Measurements from ENCODE around the gene SPATA24.
"Not testable (repeated sequence)": the region's sequence is repeated elsewhere in the genome, so short reads cannot be mapped to it uniquely, and the experiment has no call there.

Gene SPATA24

DNA sequence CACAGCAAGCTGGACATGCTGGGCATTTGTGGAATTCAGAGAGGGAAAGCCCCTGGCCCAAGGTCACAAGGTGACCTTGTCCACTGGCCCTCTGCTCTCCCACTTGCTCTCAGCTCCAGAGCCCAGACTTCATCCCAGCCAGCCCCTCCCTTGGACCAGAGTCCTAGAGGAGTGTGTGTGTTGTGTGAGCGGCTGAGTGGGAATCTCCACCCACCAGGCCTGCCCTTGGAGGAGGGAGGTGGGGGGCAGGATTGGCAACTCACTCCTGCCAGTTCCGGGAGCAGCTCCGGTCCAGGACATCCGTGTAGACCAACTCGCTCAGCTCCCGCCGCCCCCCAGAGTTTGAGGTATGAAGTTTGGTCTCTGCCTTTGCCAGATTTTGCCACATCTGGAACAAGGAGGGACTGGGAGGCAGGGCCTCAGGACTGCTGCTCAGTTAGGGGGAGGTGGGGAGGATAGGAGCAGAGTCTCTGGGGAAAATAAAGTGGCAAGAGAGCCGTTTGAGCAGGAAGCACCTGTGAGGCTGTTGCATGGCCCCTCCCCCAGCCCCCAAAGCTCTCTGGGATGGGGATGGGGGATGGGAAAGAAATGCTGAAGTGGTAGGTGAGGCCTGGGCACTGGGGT is 15.6 kb downstream of the SPATA24 start:
- peak; percentile 78 to 94 (median 94) for DNase-seq

GRCh38 chr5:139387611-139388197 is 16.2 kb downstream of the SPATA24 start:
- 4% methylated on average over 8 of the region's 10 CpGs for WGBS (ENCODE audit: insufficient coverage)
- peaks cover 6 to 96% (median 94%) of the 10 kb centered on the region in 4 experiments for H3K4me1 ChIP-seq (ENCODE audit: control extremely low read depth in 1 of 4, control insufficient read depth in 4 of 4, insufficient read depth in 4 of 4, low read length in 3 of 4)
- POLR2A ChIA-PET = interaction anchor here (1.0 to 1.5 kb wide), 6 partner anchors 14 to 94 kb away, joined by 3 to 11 read pairs (median 4); partner anchors contain the start of genes MATR3 and PAIP2
- peak overlapping the region in 6 of 7 experiments; percentile 39 to 73 (median 66) for H3K4me3 ChIP-seq (ENCODE audit: control insufficient read depth in 1 of 7, extremely low read depth in 1 of 7, insufficient read depth in 4 of 7, low read depth in 2 of 7, low read length in 6 of 7)
- CTCF ChIA-PET = interaction anchor here (0.6 to 7.4 kb wide), 8 partner anchors 12 to 115 kb away, joined by 3 to 48 read pairs (median 3); partner anchors contain the start of genes PAIP2 and SPATA24
- no peaks in the 10 kb centered on the region for H3K27me3 ChIP-seq (replicated peaks in 2 of 5; ENCODE audit: control insufficient read depth in 4 of 5, insufficient read depth in 5 of 5, low read length in 4 of 5)
- H3K27ac ChIP-seq (ENCODE audit: insufficient read depth in 1 of 2, low read depth in 1 of 2, low read length in 2 of 2, poor library complexity in 1 of 2, severe bottlenecking in 2 of 2) = peak overlapping the region; percentile 90 to 95
- H3K36me3 ChIP-seq (ENCODE audit: control insufficient read depth in 4 of 4, insufficient read depth in 4 of 4, low read length in 3 of 4) = peaks cover 0 to 7% (median 0%) of the 10 kb centered on the region in 4 experiments
- H3K9me3 ChIP-seq (ENCODE audit: control extremely low read depth in 1 of 5, control insufficient read depth in 4 of 5, insufficient read depth in 2 of 5, low read depth in 1 of 5, low read length in 4 of 5) = no peaks in the 10 kb centered on the region
- no peak for DNase-seq

More for the DNA sequence above, 15.6 kb downstream of the SPATA24 start:
- WGBS (ENCODE audit: insufficient coverage) = 0% methylated on average over 6 of the region's 8 CpGs
- H3K4me1 ChIP-seq (ENCODE audit: control extremely low read depth in 1 of 4, control insufficient read depth in 4 of 4, insufficient read depth in 4 of 4, low read length in 3 of 4) = peaks cover 6 to 96% (median 92%) of the 10 kb centered on the region in 4 experiments
- H3K4me3 ChIP-seq (ENCODE audit: control insufficient read depth in 1 of 7, extremely low read depth in 1 of 7, insufficient read depth in 4 of 7, low read depth in 2 of 7, low read length in 6 of 7) = peak overlapping the region in 6 of 7 experiments; percentile 39 to 73 (median 66)
- POLR2A ChIA-PET = interaction anchor here (0.6 to 1.5 kb wide), 9 partner anchors 9 to 94 kb away, joined by 3 to 11 read pairs (median 4); partner anchors contain the start of genes MATR3, PAIP2 and STING1
- H3K36me3 ChIP-seq (ENCODE audit: control insufficient read depth in 4 of 4, insufficient read depth in 4 of 4, low read length in 3 of 4) = peaks cover 0 to 7% (median 0%) of the 10 kb centered on the region in 4 experiments
- no peaks in the 10 kb centered on the region for H3K27me3 ChIP-seq (replicated peaks in 2 of 5; ENCODE audit: control insufficient read depth in 4 of 5, insufficient read depth in 5 of 5, low read length in 4 of 5)
- CTCF ChIA-PET = interaction anchor here (0.9 to 7.4 kb wide), 6 partner anchors 13 to 115 kb away, joined by 3 to 48 read pairs (median 8); partner anchors contain the start of genes PAIP2 and SPATA24
- H3K27ac ChIP-seq (ENCODE audit: insufficient read depth in 1 of 2, low read depth in 1 of 2, low read length in 2 of 2, poor library complexity in 1 of 2, severe bottlenecking in 2 of 2) = peak overlapping the region; percentile 90 to 95
- H3K9me3 ChIP-seq (ENCODE audit: control extremely low read depth in 1 of 5, control insufficient read depth in 4 of 5, insufficient read depth in 2 of 5, low read depth in 1 of 5, low read length in 4 of 5) = no peaks in the 10 kb centered on the region

DNA sequence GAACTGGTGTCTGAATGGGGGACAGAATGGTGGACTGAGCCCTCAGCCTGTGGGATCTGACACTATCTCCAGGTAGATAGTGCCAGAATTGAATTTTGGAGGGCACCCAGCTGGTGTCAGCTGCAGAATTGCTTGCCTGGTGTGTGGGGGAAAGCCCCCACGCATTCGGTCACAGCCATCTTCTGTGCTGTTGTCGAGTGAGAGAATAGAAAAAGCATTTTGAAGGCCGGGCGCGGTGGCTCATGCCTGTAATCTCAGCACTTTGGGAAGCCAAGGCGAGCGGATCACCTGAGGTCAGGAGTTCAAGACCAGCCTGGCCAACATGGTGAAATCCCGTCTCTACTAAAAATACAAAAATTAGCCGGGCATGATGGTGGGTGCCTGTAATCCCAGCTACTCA is 16.9 kb downstream of the SPATA24 start:
- CTCF ChIA-PET = interaction anchor here (1.1 to 7.4 kb wide), 7 partner anchors 9 to 116 kb away, joined by 3 to 48 read pairs (median 6); partner anchors contain the start of gene SPATA24
- H3K36me3 ChIP-seq (ENCODE audit: control insufficient read depth in 4 of 4, insufficient read depth in 4 of 4, low read length in 3 of 4); H3K9me3 ChIP-seq (ENCODE audit: control extremely low read depth in 1 of 5, control insufficient read depth in 4 of 5, insufficient read depth in 2 of 5, low read depth in 1 of 5, low read length in 4 of 5); POLR2A ChIA-PET; H3K27me3 ChIP-seq (replicated peaks in 2 of 5; ENCODE audit: control insufficient read depth in 4 of 5, insufficient read depth in 5 of 5, low read length in 4 of 5); DNase-seq: not testable (repeated sequence)
- H3K4me1 ChIP-seq (ENCODE audit: control extremely low read depth in 1 of 4, control insufficient read depth in 4 of 4, insufficient read depth in 4 of 4, low read length in 3 of 4) = peaks cover 6 to 98% (median 96%) of the 10 kb centered on the region in 4 experiments
- 91% methylated on average over 9 of the region's 10 CpGs for WGBS (ENCODE audit: insufficient coverage)
- H3K4me3 ChIP-seq (ENCODE audit: control insufficient read depth in 1 of 7, extremely low read depth in 1 of 7, insufficient read depth in 4 of 7, low read depth in 2 of 7, low read length in 6 of 7) = peak overlapping the region in 1 of 7 experiments; percentile 11
- H3K27ac ChIP-seq (ENCODE audit: insufficient read depth in 1 of 2, low read depth in 1 of 2, low read length in 2 of 2, poor library complexity in 1 of 2, severe bottlenecking in 2 of 2) = peak overlapping the region; percentile 90 to 95

- POLR2A ChIA-PET = interaction anchor here (0.7 kb wide), 1 partner anchor 44 kb away, joined by 3 read pairs; the partner anchor contains the start of gene PAIP2
- no CpG with 5 or more reads among the region's 5 CpGs for WGBS (ENCODE audit: insufficient coverage)
- peak overlapping the region in 1 of 7 experiments; percentile 73 for H3K4me3 ChIP-seq (ENCODE audit: control insufficient read depth in 1 of 7, extremely low read depth in 1 of 7, insufficient read depth in 4 of 7, low read depth in 2 of 7, low read length in 6 of 7)
- H3K27ac ChIP-seq (ENCODE audit: insufficient read depth in 1 of 2, low read depth in 1 of 2, low read length in 2 of 2, poor library complexity in 1 of 2, severe bottlenecking in 2 of 2) = peak overlapping the region in 1 of 2 experiments; percentile 95
- CTCF ChIA-PET = interaction anchor here (0.6 to 7.4 kb wide), 9 partner anchors 10 to 517 kb away, joined by 3 to 48 read pairs (median 6); partner anchors contain the start of genes PAIP2 and SPATA24
- DNase-seq = no peak
- H3K4me1 ChIP-seq (ENCODE audit: control extremely low read depth in 1 of 4, control insufficient read depth in 4 of 4, insufficient read depth in 4 of 4, low read length in 3 of 4) = peaks cover 6 to 91% (median 87%) of the 10 kb centered on the region in 4 experiments
- H3K36me3 ChIP-seq (ENCODE audit: control insufficient read depth in 4 of 4, insufficient read depth in 4 of 4, low read length in 3 of 4) = peaks cover 0 to 7% (median 0%) of the 10 kb centered on the region in 4 experiments
- H3K27me3 ChIP-seq (replicated peaks in 2 of 5; ENCODE audit: control insufficient read depth in 4 of 5, insufficient read depth in 5 of 5, low read length in 4 of 5) = no peaks in the 10 kb centered on the region
- H3K9me3 ChIP-seq (ENCODE audit: control extremely low read depth in 1 of 5, control insufficient read depth in 4 of 5, insufficient read depth in 2 of 5, low read depth in 1 of 5, low read length in 4 of 5) = no peaks in the 10 kb centered on the region
Measured at GRCh38 chr5:139386050-139386438, 17.8 kb downstream of the SPATA24 start.

GRCh38 chr5:139385061-139386049 is 18.5 kb downstream of the SPATA24 start:
- H3K27me3 ChIP-seq (replicated peaks in 2 of 5; ENCODE audit: control insufficient read depth in 4 of 5, insufficient read depth in 5 of 5, low read length in 4 of 5) = no peaks in the 10 kb centered on the region
- H3K4me1 ChIP-seq (ENCODE audit: control extremely low read depth in 1 of 4, control insufficient read depth in 4 of 4, insufficient read depth in 4 of 4, low read length in 3 of 4) = peaks cover 6 to 84% (median 80%) of the 10 kb centered on the region in 4 experiments
- 14% methylated on average over 6 of the region's 8 CpGs for WGBS (ENCODE audit: insufficient coverage)
- H3K4me3 ChIP-seq (ENCODE audit: control insufficient read depth in 1 of 7, extremely low read depth in 1 of 7, insufficient read depth in 4 of 7, low read depth in 2 of 7, low read length in 6 of 7) = peak overlapping the region; percentile 24 to 77 (median 67)
- peak overlapping the region; percentile 72 to 95 for H3K27ac ChIP-seq (ENCODE audit: insufficient read depth in 1 of 2, low read depth in 1 of 2, low read length in 2 of 2, poor library complexity in 1 of 2, severe bottlenecking in 2 of 2)
- CTCF ChIA-PET = interaction anchor here (0.6 to 7.4 kb wide), 8 partner anchors 10 to 516 kb away, joined by 3 to 48 read pairs (median 6); partner anchors contain the start of gene PAIP2
- peaks cover 0 to 7% (median 0%) of the 10 kb centered on the region in 4 experiments for H3K36me3 ChIP-seq (ENCODE audit: control insufficient read depth in 4 of 4, insufficient read depth in 4 of 4, low read length in 3 of 4)
- H3K9me3 ChIP-seq (ENCODE audit: control extremely low read depth in 1 of 5, control insufficient read depth in 4 of 5, insufficient read depth in 2 of 5, low read depth in 1 of 5, low read length in 4 of 5) = no peaks in the 10 kb centered on the region
- POLR2A ChIA-PET = interaction anchor here (0.5 to 0.7 kb wide), 2 partner anchors 44 to 136 kb away, joined by 3 to 4 read pairs; partner anchors contain the start of gene PAIP2
- peak in 2 of 3 donors; percentile 51 to 59 for DNase-seq

GRCh38 chr5:139384591-139385051 is 19.3 kb downstream of the SPATA24 start:
- 63% methylated on average over 7 of the region's 9 CpGs for WGBS (ENCODE audit: insufficient coverage)
- peak overlapping the region; percentile 72 to 84 for H3K27ac ChIP-seq (ENCODE audit: insufficient read depth in 1 of 2, low read depth in 1 of 2, low read length in 2 of 2, poor library complexity in 1 of 2, severe bottlenecking in 2 of 2)
- DNase-seq = no peak
- CTCF ChIA-PET = interaction anchor here (1.0 to 7.4 kb wide), 5 partner anchors 9 to 38 kb away, joined by 3 to 48 read pairs (median 7); no protein-coding TSS in a partner anchor
- H3K9me3 ChIP-seq (ENCODE audit: control extremely low read depth in 1 of 5, control insufficient read depth in 4 of 5, insufficient read depth in 2 of 5, low read depth in 1 of 5, low read length in 4 of 5) = no peaks in the 10 kb centered on the region
- H3K4me1 ChIP-seq (ENCODE audit: control extremely low read depth in 1 of 4, control insufficient read depth in 4 of 4, insufficient read depth in 4 of 4, low read length in 3 of 4) = peaks cover 6 to 77% (median 73%) of the 10 kb centered on the region in 4 experiments
- H3K36me3 ChIP-seq (ENCODE audit: control insufficient read depth in 4 of 4, insufficient read depth in 4 of 4, low read length in 3 of 4) = peaks cover 0 to 7% (median 0%) of the 10 kb centered on the region in 4 experiments
- H3K4me3 ChIP-seq (ENCODE audit: control insufficient read depth in 1 of 7, extremely low read depth in 1 of 7, insufficient read depth in 4 of 7, low read depth in 2 of 7, low read length in 6 of 7) = peak overlapping the region in 6 of 7 experiments; percentile 40 to 77 (median 67)
- H3K27me3 ChIP-seq (replicated peaks in 2 of 5; ENCODE audit: control insufficient read depth in 4 of 5, insufficient read depth in 5 of 5, low read length in 4 of 5) = no peaks in the 10 kb centered on the region
- POLR2A ChIA-PET = interaction anchor here (0.5 kb wide), 1 partner anchor 137 kb away, joined by 4 read pairs; no protein-coding TSS in a partner anchor

All from common myeloid progenitor, CD34-positive (primary cell).